Measurements from ENCODE around the gene PDZRN3. TPM values are rescaled to one million over a fixed set of nuclear protein-coding genes. Genes with fewer than 3 reads are reported as not detected.

PDZRN3 gene
- total RNA-seq, 1 donor = 76.8 TPM

DNA sequence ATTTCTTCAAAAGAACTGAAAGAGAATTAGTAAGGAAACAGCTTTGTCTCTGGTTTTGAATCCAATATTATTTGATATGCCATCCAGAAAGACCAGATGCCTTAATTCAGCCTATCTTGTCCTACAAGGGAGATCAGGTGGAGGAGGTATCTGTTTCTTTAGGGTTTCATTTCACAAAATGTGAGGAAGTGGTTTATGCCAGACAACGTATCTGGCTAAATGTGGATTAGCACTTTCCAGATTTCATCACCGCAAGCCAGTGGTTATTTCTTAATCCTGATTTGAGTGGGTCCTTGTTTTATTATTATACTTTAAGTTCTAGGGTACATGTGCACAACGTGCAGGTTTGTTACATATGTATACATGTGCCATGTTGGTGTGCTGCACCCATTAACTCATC, 292.2 kb downstream of the PDZRN3 start:
- no peak for DNase-seq (ENCODE audit: low read depth)
- TF ChIP-seq, protein P1, sequence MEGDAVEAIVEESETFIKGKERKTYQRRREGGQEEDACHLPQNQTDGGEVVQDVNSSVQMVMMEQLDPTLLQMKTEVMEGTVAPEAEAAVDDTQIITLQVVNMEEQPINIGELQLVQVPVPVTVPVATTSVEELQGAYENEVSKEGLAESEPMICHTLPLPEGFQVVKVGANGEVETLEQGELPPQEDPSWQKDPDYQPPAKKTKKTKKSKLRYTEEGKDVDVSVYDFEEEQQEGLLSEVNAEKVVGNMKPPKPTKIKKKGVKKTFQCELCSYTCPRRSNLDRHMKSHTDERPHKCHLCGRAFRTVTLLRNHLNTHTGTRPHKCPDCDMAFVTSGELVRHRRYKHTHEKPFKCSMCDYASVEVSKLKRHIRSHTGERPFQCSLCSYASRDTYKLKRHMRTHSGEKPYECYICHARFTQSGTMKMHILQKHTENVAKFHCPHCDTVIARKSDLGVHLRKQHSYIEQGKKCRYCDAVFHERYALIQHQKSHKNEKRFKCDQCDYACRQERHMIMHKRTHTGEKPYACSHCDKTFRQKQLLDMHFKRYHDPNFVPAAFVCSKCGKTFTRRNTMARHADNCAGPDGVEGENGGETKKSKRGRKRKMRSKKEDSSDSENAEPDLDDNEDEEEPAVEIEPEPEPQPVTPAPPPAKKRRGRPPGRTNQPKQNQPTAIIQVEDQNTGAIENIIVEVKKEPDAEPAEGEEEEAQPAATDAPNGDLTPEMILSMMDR (IDR thresholded peaks at IDR 0.05; ENCODE audit: insufficient read depth, low read length) = no peak

More for the DNA sequence above, 292.2 kb downstream of the PDZRN3 start:
- no peak overlapping the region for H3K4me3 ChIP-seq (ENCODE audit: low read depth, low read length)

Small RNA genes within 50 kb of the gene (small RNA-seq; reads per million reads assigned to genes)
- not detected for gene RNU7-119P
